Type B pancreatic cell (in vitro differentiated cells): ENCODE results near the gene ANXA7. TPM values are rescaled to one million over a fixed set of nuclear protein-coding genes. Genes with fewer than 3 reads are reported as not detected.

ENCODE experiments used
- DNase-seq: peaks from one replicate; pipeline ENCODE4 v3.0.0; 2021; ENCODE audit warnings: mixed read lengths; ENCODE audit not compliant: unreplicated experiment; ENCODE audit errors: extremely low spot score
- H3K27ac Mint-ChIP-seq: 2 replicates; pipeline ENCODE4 v1.8.0; 2021; ENCODE audit warnings: mild to moderate bottlenecking, mixed read lengths
- H3K27me3 Mint-ChIP-seq: 2 replicates; pipeline ENCODE4 v1.8.0; 2021; ENCODE audit warnings: mixed read lengths
- H3K36me3 Mint-ChIP-seq: 2 replicates; pipeline ENCODE4 v1.8.0; 2021; ENCODE audit warnings: mixed read lengths
- H3K4me1 Mint-ChIP-seq: one replicate; pipeline ENCODE4 v1.8.0; 2021; ENCODE audit warnings: mixed read lengths; ENCODE audit not compliant: unreplicated experiment
- H3K4me3 Mint-ChIP-seq: 2 replicates; pipeline ENCODE4 v1.8.0; 2021; ENCODE audit warnings: mild to moderate bottlenecking, mixed read lengths
- H3K9me3 Mint-ChIP-seq: 2 replicates; pipeline ENCODE4 v1.8.0; 2021; ENCODE audit warnings: mixed read lengths
- total RNA-seq: library from RNA; stranded (reverse); gene quantifications from 2 replicates; pipeline ENCODE4 v1.2.1, GENCODE V29; 2021; ENCODE audit warnings: low replicate concordance
- TF ChIP-seq, protein P1 (sequence below): fragments of 200-600 bp; sonication (generic); conservative IDR thresholded peaks from 2 replicates; pipeline ENCODE4 v1.5.0; 2021; ENCODE audit warnings: antibody characterized with exemption, mild to moderate bottlenecking

ANXA7 gene
- total RNA-seq, 1 donor from 2014 or later: 60.6 TPM

DNA sequence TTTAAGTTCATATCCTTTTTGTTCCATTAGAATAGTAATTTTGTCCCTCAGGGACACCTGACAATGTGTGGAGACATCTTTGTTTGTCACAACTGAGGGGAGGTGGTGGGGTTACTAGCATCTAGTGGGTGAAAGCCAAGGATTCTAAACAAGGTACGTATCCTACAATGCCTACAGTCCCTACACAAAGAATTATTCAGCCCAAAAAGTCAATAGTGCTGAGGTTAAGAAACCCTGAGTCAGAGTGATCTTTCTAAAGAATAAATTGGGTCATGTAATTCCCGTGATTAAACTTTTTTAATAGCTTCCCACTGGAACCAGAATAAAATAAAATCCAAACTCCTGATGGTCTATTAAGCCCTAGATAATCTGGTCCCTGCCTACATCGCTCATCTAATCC lies 2.7 kb upstream of the ANXA7 start:
- peaks cover 15% of the 10 kb centered on the region for H3K4me1 Mint-ChIP-seq
- no peaks in the 10 kb centered on the region for H3K27me3 Mint-ChIP-seq
- TF ChIP-seq, protein P1, sequence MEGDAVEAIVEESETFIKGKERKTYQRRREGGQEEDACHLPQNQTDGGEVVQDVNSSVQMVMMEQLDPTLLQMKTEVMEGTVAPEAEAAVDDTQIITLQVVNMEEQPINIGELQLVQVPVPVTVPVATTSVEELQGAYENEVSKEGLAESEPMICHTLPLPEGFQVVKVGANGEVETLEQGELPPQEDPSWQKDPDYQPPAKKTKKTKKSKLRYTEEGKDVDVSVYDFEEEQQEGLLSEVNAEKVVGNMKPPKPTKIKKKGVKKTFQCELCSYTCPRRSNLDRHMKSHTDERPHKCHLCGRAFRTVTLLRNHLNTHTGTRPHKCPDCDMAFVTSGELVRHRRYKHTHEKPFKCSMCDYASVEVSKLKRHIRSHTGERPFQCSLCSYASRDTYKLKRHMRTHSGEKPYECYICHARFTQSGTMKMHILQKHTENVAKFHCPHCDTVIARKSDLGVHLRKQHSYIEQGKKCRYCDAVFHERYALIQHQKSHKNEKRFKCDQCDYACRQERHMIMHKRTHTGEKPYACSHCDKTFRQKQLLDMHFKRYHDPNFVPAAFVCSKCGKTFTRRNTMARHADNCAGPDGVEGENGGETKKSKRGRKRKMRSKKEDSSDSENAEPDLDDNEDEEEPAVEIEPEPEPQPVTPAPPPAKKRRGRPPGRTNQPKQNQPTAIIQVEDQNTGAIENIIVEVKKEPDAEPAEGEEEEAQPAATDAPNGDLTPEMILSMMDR: no peak
- no peak for DNase-seq
- H3K27ac Mint-ChIP-seq: no peak overlapping the region
- H3K4me3 Mint-ChIP-seq: no peak overlapping the region
- no peaks in the 10 kb centered on the region for H3K9me3 Mint-ChIP-seq
- H3K36me3 Mint-ChIP-seq: no peaks in the 10 kb centered on the region

DNA sequence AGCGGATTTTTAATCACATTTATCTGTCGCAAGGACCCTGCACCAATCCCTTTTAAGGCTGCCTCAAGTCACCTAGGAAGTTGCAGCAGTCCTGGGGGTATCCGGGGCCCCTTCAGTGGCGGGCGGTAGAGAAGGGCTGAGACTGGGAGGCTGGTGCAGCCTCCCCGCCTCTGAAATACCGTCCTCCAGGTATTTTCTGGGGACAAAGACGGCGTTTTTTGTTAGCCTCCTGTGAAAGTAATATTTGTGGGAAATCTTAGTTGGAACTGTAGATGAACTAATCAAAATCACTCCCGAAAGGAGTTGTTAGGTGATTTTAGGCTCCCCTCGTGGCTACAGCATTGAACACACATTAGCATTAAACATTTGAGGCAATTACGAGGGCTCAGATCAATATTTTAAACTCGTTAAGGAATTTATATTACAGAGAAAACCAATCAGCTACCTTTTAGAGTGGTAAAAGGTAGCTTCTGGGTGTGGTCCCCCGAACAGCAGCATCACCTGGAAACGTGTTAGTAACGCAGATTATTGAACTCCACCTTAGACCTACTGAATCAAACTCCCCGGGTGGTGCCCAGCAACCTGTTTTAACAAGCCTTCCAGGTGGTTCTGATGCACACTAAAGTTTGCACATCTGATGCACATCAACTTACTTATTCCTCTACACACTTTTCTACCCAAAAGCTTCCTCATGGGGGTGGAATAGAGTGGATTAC lies 530 bp upstream of the ANXA7 start:
- TF ChIP-seq, protein P1: peak; percentile 30
- peaks cover 15% of the 10 kb centered on the region for H3K4me1 Mint-ChIP-seq
- no peak for DNase-seq
- H3K27me3 Mint-ChIP-seq: no peaks in the 10 kb centered on the region
- no peaks in the 10 kb centered on the region for H3K9me3 Mint-ChIP-seq
- peak overlapping the region; percentile 91 for H3K4me3 Mint-ChIP-seq
- peak overlapping the region; percentile 92 for H3K27ac Mint-ChIP-seq
- peaks cover 3% of the 10 kb centered on the region for H3K36me3 Mint-ChIP-seq

DNA sequence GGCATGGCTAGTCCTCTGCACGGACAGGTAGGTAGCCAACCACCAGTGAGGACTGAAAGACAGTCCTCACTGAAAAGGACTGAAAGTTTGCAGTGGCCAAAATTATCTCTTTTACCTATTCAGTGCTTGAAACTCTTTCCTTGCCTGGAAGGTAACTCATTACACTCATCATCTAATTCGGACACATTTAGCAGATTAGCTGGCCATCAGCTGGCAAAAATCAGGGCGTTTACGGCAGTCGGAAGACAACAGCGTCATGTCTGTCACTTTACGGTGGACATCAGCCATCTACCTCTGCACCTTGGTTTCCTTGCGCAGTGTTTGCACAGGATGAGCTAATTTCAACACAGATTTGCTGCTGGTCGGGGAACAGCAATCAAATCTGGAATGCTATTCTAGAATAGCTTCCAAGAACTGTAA lies 740 bp downstream of the ANXA7 start:
- peak overlapping the region; percentile 98 for H3K27ac Mint-ChIP-seq
- DNase-seq: no peak
- TF ChIP-seq, protein P1: no peak
- H3K4me3 Mint-ChIP-seq: peak overlapping the region; percentile 91
- no peaks in the 10 kb centered on the region for H3K9me3 Mint-ChIP-seq
- H3K27me3 Mint-ChIP-seq: no peaks in the 10 kb centered on the region
- peaks cover 15% of the 10 kb centered on the region for H3K4me1 Mint-ChIP-seq
- H3K36me3 Mint-ChIP-seq: peaks cover 3% of the 10 kb centered on the region

DNA sequence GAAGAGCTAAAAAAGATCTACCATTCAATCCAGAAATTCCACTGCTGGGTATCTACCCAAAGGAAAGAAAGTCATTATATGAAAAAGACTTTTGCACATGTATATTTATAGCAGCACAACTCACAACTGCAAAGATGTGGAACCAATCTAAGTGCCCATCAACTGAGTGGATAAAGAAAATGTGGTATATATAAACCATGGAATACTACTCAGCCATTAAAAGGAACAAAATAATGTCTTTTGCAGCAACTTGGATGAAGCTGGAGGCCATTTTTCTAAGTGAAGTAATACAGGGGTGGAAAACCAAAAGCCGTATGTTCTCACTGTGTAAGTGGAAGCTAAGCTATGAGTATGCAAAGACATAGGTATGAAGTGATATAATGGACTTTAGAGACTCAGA lies 3.0 kb downstream of the ANXA7 start:
- H3K36me3 Mint-ChIP-seq: peaks cover 7% of the 10 kb centered on the region
- H3K27ac Mint-ChIP-seq: peak overlapping the region; percentile 13
- H3K4me3 Mint-ChIP-seq: no peak overlapping the region
- peaks cover 22% of the 10 kb centered on the region for H3K4me1 Mint-ChIP-seq
- no peaks in the 10 kb centered on the region for H3K9me3 Mint-ChIP-seq
- DNase-seq: no peak
- TF ChIP-seq, protein P1: no peak
- no peaks in the 10 kb centered on the region for H3K27me3 Mint-ChIP-seq

DNA sequence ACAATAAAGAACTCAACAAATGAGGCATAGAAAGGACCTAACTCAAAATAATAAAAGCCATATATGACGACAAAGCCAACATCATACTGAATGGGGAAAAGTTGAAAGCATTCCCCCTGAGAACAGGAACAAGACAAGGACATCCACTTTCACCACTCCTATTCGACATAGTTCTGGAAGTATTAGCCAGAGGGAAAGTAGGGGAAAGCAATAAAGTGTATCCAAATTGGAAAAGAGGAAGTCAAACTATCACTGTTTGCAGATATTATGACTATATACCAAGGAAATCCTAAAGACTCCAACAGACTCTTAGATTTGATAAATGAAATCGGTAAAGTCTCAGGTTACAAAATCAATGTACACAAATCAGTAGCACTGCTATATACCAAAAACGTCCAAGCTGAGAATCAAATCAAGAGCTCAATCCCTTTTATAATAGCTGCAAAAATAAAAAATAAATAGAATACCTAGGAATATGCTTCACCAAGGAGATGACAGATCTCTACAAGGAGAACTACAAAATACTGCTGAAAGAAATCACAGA lies 4.8 kb downstream of the ANXA7 start:
- DNase-seq: no peak
- H3K4me3 Mint-ChIP-seq: no peak overlapping the region
- H3K27me3 Mint-ChIP-seq: no peaks in the 10 kb centered on the region
- peaks cover 22% of the 10 kb centered on the region for H3K4me1 Mint-ChIP-seq
- TF ChIP-seq, protein P1: no peak
- peaks cover 7% of the 10 kb centered on the region for H3K36me3 Mint-ChIP-seq
- no peaks in the 10 kb centered on the region for H3K9me3 Mint-ChIP-seq
- H3K27ac Mint-ChIP-seq: peak overlapping the region; percentile 22
